HCT116 (cell line): Measurements from ENCODE around the gene FSCN2.

ENCODE experiments used
- ELF1 ChIP-seq: IDR thresholded peaks from 2 replicates; pipeline ENCODE4 v1.6.1; 2012; ENCODE audit warnings: low read depth, borderline replicate concordance
- EZH2 ChIP-seq: fragments of 200-600 bp; sonication (generic); IDR thresholded peaks from 2 replicates; pipeline ENCODE4 v1.6.1; 2017; ENCODE audit warnings: antibody characterized with exemption, mixed run types
- POLR2A ChIP-seq: IDR thresholded peaks from 2 replicates; pipeline ENCODE4 v1.7.0; 2011; ENCODE audit warnings: borderline replicate concordance; ENCODE audit not compliant: insufficient read depth, insufficient read length; ENCODE audit errors: extremely low read depth
- POLR2AphosphoS5 ChIP-seq: IDR thresholded peaks from 2 replicates; pipeline ENCODE4 v1.6.1; 2011; ENCODE audit warnings: mild to moderate bottlenecking, low read depth, low read length, moderate library complexity
- ZFX ChIP-seq: fragments of 450-650 bp; IDR thresholded peaks from 2 replicates; pipeline ENCODE4 v1.6.1; 2017
- TF ChIP-seq, protein P1 (sequence below): IDR thresholded peaks from 2 replicates; pipeline ENCODE4 v1.6.1; 2011; ENCODE audit warnings: mild to moderate bottlenecking, low read length, moderate library complexity; ENCODE audit not compliant: insufficient replicate concordance; ENCODE audit errors: extremely low read depth
- TF ChIP-seq, protein P2 (sequence below), 3 experiments: fragments of 200-600 bp in 1 of 3; sonication (generic) in 1 of 3; IDR thresholded peaks in 2 of 3; conservative IDR thresholded peaks in 1 of 3; 2 replicates each; pipeline ENCODE4 v1.5.1; 2012 to 2017; ENCODE audit warnings: low read depth in 2 of 3, low read length in 2 of 3, antibody characterized with exemption in 1 of 3, borderline replicate concordance in 1 of 3, control low read depth in 1 of 3, mild to moderate bottlenecking in 1 of 3, mixed read lengths in 1 of 3, mixed run types in 1 of 3, moderate library complexity in 1 of 3; ENCODE audit not compliant: insufficient read depth in 1 of 3

DNA sequence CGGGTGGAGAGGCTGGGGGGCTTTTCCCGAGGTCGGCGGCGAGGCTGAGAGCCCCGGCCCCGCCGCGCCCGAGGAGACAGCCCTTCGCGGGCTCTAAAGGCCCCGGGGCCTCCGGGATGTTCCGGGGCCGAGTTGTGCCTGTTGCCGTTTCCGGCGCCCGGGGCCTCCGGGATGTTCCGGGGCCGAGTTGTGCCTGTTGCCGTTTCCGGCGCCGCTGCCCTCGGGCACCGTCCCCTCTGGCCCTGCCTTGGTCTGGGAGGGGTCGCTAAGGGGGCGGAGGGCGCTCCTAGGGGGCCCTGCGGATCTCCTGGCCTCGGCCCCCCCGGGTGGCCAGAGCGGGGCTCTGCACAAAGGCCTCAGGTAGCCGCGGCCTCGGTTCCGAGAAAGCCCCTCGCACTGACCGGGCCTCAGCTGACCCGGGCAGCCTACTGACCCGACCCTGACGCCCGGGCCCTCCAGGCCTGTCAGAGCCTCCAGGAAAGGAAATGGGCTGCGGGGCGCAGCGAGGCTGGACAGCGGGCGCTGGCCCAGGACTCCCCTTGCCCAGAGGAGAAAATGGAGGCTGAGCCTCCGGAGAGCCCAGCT is 39.8 kb upstream of the FSCN2 start:
- TF ChIP-seq POLR2AphosphoS5 (no peak), ELF1 (no peak), ZFX (peak; percentile 47; the same call in 1 of the 2 replicates), POLR2A (no peak), EZH2 (no peak)
- TF ChIP-seq, protein P1, sequence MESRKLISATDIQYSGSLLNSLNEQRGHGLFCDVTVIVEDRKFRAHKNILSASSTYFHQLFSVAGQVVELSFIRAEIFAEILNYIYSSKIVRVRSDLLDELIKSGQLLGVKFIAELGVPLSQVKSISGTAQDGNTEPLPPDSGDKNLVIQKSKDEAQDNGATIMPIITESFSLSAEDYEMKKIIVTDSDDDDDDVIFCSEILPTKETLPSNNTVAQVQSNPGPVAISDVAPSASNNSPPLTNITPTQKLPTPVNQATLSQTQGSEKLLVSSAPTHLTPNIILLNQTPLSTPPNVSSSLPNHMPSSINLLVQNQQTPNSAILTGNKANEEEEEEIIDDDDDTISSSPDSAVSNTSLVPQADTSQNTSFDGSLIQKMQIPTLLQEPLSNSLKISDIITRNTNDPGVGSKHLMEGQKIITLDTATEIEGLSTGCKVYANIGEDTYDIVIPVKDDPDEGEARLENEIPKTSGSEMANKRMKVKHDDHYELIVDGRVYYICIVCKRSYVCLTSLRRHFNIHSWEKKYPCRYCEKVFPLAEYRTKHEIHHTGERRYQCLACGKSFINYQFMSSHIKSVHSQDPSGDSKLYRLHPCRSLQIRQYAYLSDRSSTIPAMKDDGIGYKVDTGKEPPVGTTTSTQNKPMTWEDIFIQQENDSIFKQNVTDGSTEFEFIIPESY, result no peak
- TF ChIP-seq, protein P2, sequence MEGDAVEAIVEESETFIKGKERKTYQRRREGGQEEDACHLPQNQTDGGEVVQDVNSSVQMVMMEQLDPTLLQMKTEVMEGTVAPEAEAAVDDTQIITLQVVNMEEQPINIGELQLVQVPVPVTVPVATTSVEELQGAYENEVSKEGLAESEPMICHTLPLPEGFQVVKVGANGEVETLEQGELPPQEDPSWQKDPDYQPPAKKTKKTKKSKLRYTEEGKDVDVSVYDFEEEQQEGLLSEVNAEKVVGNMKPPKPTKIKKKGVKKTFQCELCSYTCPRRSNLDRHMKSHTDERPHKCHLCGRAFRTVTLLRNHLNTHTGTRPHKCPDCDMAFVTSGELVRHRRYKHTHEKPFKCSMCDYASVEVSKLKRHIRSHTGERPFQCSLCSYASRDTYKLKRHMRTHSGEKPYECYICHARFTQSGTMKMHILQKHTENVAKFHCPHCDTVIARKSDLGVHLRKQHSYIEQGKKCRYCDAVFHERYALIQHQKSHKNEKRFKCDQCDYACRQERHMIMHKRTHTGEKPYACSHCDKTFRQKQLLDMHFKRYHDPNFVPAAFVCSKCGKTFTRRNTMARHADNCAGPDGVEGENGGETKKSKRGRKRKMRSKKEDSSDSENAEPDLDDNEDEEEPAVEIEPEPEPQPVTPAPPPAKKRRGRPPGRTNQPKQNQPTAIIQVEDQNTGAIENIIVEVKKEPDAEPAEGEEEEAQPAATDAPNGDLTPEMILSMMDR (IDR thresholded peaks at IDR 0.05 in 2 of 3, conservative IDR thresholded peaks at IDR 0.05 in 1 of 3; ENCODE audit: borderline replicate concordance in 1 of 3, insufficient read depth in 1 of 3, low read depth in 2 of 3, low read length in 2 of 3), result no peak
